ENCODE data around the gene MED8. TPM values are rescaled to one million over a fixed set of nuclear protein-coding genes. Genes with fewer than 3 reads are reported as not detected.

Gene MED8
- total RNA-seq, 1 experiment from 2014 or later: 36.7 TPM

DNA sequence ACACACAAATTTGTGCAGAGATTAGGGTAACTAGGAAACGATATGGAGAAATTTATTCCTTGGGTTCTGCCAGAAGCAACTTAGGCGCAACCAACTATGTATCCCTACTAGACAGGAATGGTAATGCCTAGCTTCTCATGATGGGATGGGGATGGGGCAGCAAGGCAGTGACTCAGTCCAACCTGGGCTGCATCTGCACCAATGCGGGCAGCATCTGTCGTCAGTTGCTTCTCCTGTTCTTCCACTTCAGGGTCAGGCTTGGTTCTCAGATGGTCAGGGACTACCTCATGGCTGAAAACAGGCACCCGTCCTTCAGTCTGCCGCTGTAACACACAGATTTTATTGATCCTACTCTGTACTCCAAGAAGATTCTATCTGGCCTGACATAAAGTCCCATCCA lies 2.9 kb downstream of the MED8 start:
- POLR2A ChIA-PET (ENCODE audit: low non-redundant PET): no interaction called here
- no peak overlapping the region for H3K4me3 ChIP-seq (ENCODE audit: low read depth, low read length, poor library complexity, severe bottlenecking)
- CTCF ChIA-PET: no interaction called here
- no TSS peak for BruUV-seq (replicated peaks)
- intact Hi-C loops (cut with micrococcal nuclease; ENCODE audit: unreplicated experiment): no loop called here
- TF ChIP-seq EZH2 (IDR thresholded peaks at IDR 0.05; ENCODE audit: borderline replicate concordance, low read depth, low read length, poor library complexity, severe bottlenecking): no peak
- TF ChIP-seq, protein P1, sequence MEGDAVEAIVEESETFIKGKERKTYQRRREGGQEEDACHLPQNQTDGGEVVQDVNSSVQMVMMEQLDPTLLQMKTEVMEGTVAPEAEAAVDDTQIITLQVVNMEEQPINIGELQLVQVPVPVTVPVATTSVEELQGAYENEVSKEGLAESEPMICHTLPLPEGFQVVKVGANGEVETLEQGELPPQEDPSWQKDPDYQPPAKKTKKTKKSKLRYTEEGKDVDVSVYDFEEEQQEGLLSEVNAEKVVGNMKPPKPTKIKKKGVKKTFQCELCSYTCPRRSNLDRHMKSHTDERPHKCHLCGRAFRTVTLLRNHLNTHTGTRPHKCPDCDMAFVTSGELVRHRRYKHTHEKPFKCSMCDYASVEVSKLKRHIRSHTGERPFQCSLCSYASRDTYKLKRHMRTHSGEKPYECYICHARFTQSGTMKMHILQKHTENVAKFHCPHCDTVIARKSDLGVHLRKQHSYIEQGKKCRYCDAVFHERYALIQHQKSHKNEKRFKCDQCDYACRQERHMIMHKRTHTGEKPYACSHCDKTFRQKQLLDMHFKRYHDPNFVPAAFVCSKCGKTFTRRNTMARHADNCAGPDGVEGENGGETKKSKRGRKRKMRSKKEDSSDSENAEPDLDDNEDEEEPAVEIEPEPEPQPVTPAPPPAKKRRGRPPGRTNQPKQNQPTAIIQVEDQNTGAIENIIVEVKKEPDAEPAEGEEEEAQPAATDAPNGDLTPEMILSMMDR (conservative IDR thresholded peaks at IDR 0.05; ENCODE audit: low read depth, low read length): no peak
- peaks cover 15% of the 10 kb centered on the region for H3K4me1 ChIP-seq (ENCODE audit: insufficient read depth, low read length, poor library complexity, severe bottlenecking)
- H3K27me3 ChIP-seq (replicated peaks; ENCODE audit: insufficient read depth, low read depth, low read length, poor library complexity): no peaks in the 10 kb centered on the region
- no peak overlapping the region for H3K27ac ChIP-seq (ENCODE audit: low read depth, low read length, poor library complexity, severe bottlenecking)
- no peaks in the 10 kb centered on the region for H3K9me3 ChIP-seq (ENCODE audit: low read depth, low read length, poor library complexity, severe bottlenecking)
- H3K36me3 ChIP-seq (ENCODE audit: insufficient read depth, low read length, poor library complexity, severe bottlenecking): peaks cover 49% of the 10 kb centered on the region
- DNase-seq (ENCODE audit: low spot score): no peak

DNA sequence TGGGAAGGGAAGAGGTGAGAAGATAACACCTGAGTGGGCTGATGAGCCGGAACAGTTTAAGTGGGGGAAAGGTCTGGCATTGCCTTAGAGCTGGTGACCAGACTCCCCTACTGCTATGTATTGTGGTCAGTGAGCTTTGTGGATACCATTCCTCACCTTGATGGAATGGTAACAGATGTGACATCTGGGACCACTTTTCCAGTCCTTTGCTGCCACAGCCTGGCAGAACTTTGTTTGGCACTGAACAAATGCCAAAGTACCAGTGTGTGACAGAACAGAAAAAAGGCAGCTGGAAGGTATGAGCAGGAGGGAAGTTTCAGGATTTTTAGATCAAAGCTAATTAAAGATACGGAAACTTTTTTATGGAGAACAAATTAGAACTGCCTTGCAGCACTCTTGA lies 6.2 kb downstream of the MED8 start:
- DNase-seq (ENCODE audit: low spot score): no peak
- Histone ChIP-seq H3K36me3 (ENCODE audit: insufficient read depth, low read length, poor library complexity, severe bottlenecking) (peaks cover 49% of the 10 kb centered on the region), H3K9me3 (ENCODE audit: low read depth, low read length, poor library complexity, severe bottlenecking) (no peaks in the 10 kb centered on the region), H3K4me3 (ENCODE audit: low read depth, low read length, poor library complexity, severe bottlenecking) (no peak overlapping the region), H3K27me3 (replicated peaks; ENCODE audit: insufficient read depth, low read depth, low read length, poor library complexity) (no peaks in the 10 kb centered on the region), H3K4me1 (ENCODE audit: insufficient read depth, low read length, poor library complexity, severe bottlenecking) (peaks cover 11% of the 10 kb centered on the region), H3K27ac (ENCODE audit: low read depth, low read length, poor library complexity, severe bottlenecking) (no peak overlapping the region)
- ChIA-PET POLR2A (ENCODE audit: low non-redundant PET) (no interaction called here), CTCF (no interaction called here)
- BruUV-seq (replicated peaks): no TSS peak
- TF ChIP-seq, protein P1 (conservative IDR thresholded peaks at IDR 0.05; ENCODE audit: low read depth, low read length): 0 out of 2 replicates have a peak, but pooled peaks have one; percentile 24
- TF ChIP-seq EZH2 (IDR thresholded peaks at IDR 0.05; ENCODE audit: borderline replicate concordance, low read depth, low read length, poor library complexity, severe bottlenecking): no peak
- intact Hi-C loops (cut with micrococcal nuclease; ENCODE audit: unreplicated experiment): no loop called here

DNA sequence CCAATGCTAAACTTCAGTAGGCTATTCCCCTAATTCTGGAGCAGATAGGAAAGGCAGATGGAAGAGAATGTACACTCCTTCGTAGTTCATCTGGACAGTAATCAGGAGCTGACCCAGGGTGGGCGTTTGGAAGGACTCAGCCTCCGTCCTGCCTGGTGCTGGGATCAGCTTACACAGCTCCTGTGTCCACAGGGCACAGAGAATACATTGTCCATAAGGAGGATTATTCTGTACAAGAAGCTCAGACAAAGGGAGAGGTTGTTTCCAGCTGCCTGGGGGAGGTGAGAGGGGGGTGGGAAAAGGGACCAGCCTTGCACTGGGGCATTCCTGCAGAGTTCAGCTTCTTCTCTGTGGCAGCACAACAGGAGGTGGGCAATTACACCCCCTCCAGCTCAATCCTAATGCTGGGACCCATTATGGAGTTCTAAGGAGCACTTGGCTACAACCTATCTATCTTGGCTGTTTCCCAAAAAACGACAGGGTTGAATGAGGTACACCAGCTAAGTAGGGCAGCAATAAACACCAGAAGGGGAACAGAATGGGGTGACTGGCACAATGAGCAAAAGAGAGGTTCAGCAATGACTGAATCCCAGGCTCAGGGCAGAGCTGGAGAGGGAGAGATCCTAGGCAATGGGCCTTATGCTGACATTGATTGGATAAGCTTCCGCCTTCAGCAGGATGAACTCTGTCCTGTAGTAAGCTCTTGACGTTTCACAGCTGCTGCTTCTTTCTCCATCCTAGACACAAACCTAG lies 7.4 kb downstream of the MED8 start:
- ChIA-PET POLR2A (ENCODE audit: low non-redundant PET) (no interaction called here), CTCF (interaction anchor here (0.5 to 1.0 kb wide), 2 partner anchors 12 to 155 kb away, joined by 5 to 7 read pairs; no protein-coding TSS in a partner anchor)
- no TSS peak for BruUV-seq (replicated peaks)
- H3K27ac ChIP-seq (ENCODE audit: low read depth, low read length, poor library complexity, severe bottlenecking): peak overlapping the region; percentile 26
- peaks cover 11% of the 10 kb centered on the region for H3K4me1 ChIP-seq (ENCODE audit: insufficient read depth, low read length, poor library complexity, severe bottlenecking)
- TF ChIP-seq EZH2 (IDR thresholded peaks at IDR 0.05; ENCODE audit: borderline replicate concordance, low read depth, low read length, poor library complexity, severe bottlenecking): no peak
- TF ChIP-seq, protein P1 (conservative IDR thresholded peaks at IDR 0.05; ENCODE audit: low read depth, low read length): no peak
- peaks cover 43% of the 10 kb centered on the region for H3K36me3 ChIP-seq (ENCODE audit: insufficient read depth, low read length, poor library complexity, severe bottlenecking)
- H3K27me3 ChIP-seq (replicated peaks; ENCODE audit: insufficient read depth, low read depth, low read length, poor library complexity): no peaks in the 10 kb centered on the region
- DNase-seq (ENCODE audit: low spot score): peak; percentile 68
- no peak overlapping the region for H3K4me3 ChIP-seq (ENCODE audit: low read depth, low read length, poor library complexity, severe bottlenecking)
- H3K9me3 ChIP-seq (ENCODE audit: low read depth, low read length, poor library complexity, severe bottlenecking): no peaks in the 10 kb centered on the region
- intact Hi-C loops (cut with micrococcal nuclease; ENCODE audit: unreplicated experiment): no loop called here

Data from A673 (cell line).